Thyroid gland (tissue), 4 donors: ENCODE data around the gene SLC43A2.

Experiments used
- CTCF ChIP-seq, 6 experiments: fragments of 200-600 bp in 3 of 6; fragments of 450-650 bp in 3 of 6; sonication (generic) in 3 of 6; IDR thresholded peaks; one replicate each; pipeline ENCODE4 v1.5.1; 2016 to 2019; ENCODE audit warnings: antibody characterized with exemption in 6 of 6, mild to moderate bottlenecking in 2 of 6, inconsistent platforms in 1 of 6, moderate library complexity in 1 of 6
- POLR2A ChIP-seq, 2 donors: fragments of 450-650 bp; IDR thresholded peaks; one replicate each; pipeline ENCODE4 v1.6.1; 2017; ENCODE audit warnings: antibody characterized with exemption in 2 of 2, mild to moderate bottlenecking in 2 of 2, moderate library complexity in 1 of 2

- peak in 5 of 6 experiments; percentile 14 to 59 (median 47) for TF ChIP-seq CTCF (IDR thresholded peaks at IDR 0.05)
- no peak for TF ChIP-seq POLR2A (IDR thresholded peaks at IDR 0.05)
Observed at GRCh38 chr17:1629504-1630310, 1.1 kb upstream of the SLC43A2 start.
